ENCODE results near the gene RAB13. TPM values are rescaled to one million over a fixed set of nuclear protein-coding genes. Genes with fewer than 3 reads are reported as not detected.

RAB13 gene
- total and polyA plus RNA-seq, 2 of the 13 experiments (the other 11 are each of a cell fraction or from before 2014, with no cell fraction given): 15.9 to 24.7 TPM

GRCh38 chr1:153990468-153991150 lies 4.5 kb upstream of the RAB13 start, which contains the start of gene RPS27 (continued):
- TF ChIP-seq ARID5B (CRISPR knock-in tag; IDR thresholded peaks at IDR 0.05) (peak; percentile 67), NFAT5 (CRISPR knock-in tag; IDR thresholded peaks at IDR 0.05) (peak; percentile 59; the same call in 1 of the 2 replicates), SOX5 (CRISPR knock-in tag; IDR thresholded peaks at IDR 0.05; ENCODE audit: borderline replicate concordance) (peak; percentile 70), MATR3 (CRISPR knock-in tag; IDR thresholded peaks at IDR 0.05) (no peak), SMARCC2 (IDR thresholded peaks at IDR 0.05) (no peak), TCF7 (IDR thresholded peaks at IDR 0.05; ENCODE audit: low read depth) (peak; percentile 98), EEA1 (CRISPR knock-in tag; IDR thresholded peaks at IDR 0.05; ENCODE audit: borderline replicate concordance) (peak; percentile 81; the same call in 1 of the 2 replicates), ZNF670 (CRISPR knock-in tag; IDR thresholded peaks at IDR 0.05; ENCODE audit: borderline replicate concordance) (0 out of 2 replicates have a peak, but pooled peaks have one; percentile 30), ATF1 (CRISPR knock-in tag; IDR thresholded peaks at IDR 0.05) (peak; percentile 96), ZBTB43 (CRISPR knock-in tag; conservative IDR thresholded peaks at IDR 0.05) (peak; percentile 69), ZBTB1 (CRISPR knock-in tag; IDR thresholded peaks at IDR 0.05; ENCODE audit: borderline replicate concordance) (peak; percentile 74), ZXDC (CRISPR knock-in tag; IDR thresholded peaks at IDR 0.05) (0 out of 2 replicates have a peak, but pooled peaks have one; percentile 31), FIP1L1 (IDR thresholded peaks at IDR 0.05; ENCODE audit: borderline replicate concordance, insufficient read depth, low read depth, low read length) (peak; percentile 71; the same call in 1 of the 2 replicates), ZNF678 (CRISPR knock-in tag; IDR thresholded peaks at IDR 0.05) (peak; percentile 93; the same call in 1 of the 2 replicates), ZKSCAN1 (IDR thresholded peaks at IDR 0.05; ENCODE audit: low read length) (no peak)
